ENCODE measurements around the gene SBNO1.
"Not testable (repeated sequence)": the region's sequence is repeated elsewhere in the genome, so short reads cannot be mapped to it uniquely, and the experiment has no call there.

The SBNO1 gene

DNA sequence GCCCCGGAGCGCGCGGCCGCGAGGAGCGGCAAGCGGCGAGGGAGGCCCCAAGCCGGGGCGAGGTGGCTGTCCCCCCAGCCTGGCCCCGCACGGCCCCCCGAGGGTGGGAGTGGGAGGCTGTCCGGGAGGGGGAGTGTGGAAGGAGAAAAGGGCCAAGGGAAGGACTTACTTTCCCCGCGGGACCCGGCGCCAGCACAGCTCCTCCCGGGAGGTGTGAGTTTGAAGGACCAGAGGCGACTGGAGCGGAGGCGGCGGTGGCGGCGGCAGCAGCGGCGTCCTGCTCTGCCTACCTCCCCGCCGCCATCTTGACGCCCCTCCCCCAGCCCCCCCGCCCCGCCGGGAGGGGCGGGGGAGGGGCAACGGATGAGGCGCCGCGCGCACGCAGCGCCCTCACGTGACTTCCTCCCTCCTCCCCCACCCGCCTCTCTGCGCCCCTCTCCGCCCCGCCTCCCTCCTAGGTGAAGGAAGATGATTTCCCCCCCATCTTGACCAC lies at the start of gene SBNO1:
Gene SBNO1, minus strand, starts transcription at position 316 of the 493 bp plus-strand sequence. CDS start 14,406 bp downstream, outside the sequence.
- H3K4me3 ChIP-seq (ENCODE audit: low read depth in 1 of 2, low read length in 2 of 2): peak within 1 kb of the TSS; percentile 87 to 94
- H3K36me3 ChIP-seq (ENCODE audit: control insufficient read depth in 1 of 2, insufficient read depth in 2 of 2, low read length in 2 of 2): no peaks in the 10 kb centered on the region
- H3K9me3 ChIP-seq (ENCODE audit: control insufficient read depth in 1 of 2, low read length in 2 of 2): no peaks in the 10 kb centered on the region
- H3K4me1 ChIP-seq (ENCODE audit: control insufficient read depth in 1 of 2, insufficient read depth in 2 of 2, low read length in 2 of 2): peaks cover 6 to 12% of the 10 kb centered on the region in 2 donors
- H3K27ac ChIP-seq (ENCODE audit: low read depth, low read length): peak within 1 kb of the TSS; percentile 96
- no peaks in the 10 kb centered on the region for H3K27me3 ChIP-seq (ENCODE audit: control insufficient read depth in 1 of 2, insufficient read depth in 2 of 2, low read length in 2 of 2)
- H3K9ac ChIP-seq (ENCODE audit: low read depth in 1 of 2, low read length in 2 of 2): peak within 1 kb of the TSS; percentile 84 to 93

DNA sequence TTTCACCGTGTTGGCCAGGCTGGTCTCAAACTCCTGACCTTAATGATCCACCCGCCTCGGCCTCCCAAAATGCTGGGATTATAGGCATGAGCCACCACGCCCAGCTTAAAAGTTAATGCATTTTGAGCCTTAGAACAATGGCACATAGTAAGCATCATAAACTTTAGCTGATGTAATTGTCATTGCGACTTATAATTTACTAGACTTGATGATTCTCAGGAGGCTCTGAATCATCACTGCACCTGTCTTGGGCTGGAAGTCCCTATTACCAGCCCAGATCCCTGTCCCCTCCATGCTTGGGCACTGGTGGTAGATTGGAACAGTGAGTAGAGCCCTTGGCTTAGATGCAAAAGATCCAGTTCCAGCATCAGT lies 45.4 kb upstream of the SBNO1 start:
- H3K27me3 ChIP-seq (ENCODE audit: control insufficient read depth in 1 of 2, insufficient read depth in 2 of 2, low read length in 2 of 2): no peaks in the 10 kb centered on the region
- H3K36me3 ChIP-seq (ENCODE audit: control insufficient read depth in 1 of 2, insufficient read depth in 2 of 2, low read length in 2 of 2): peaks cover 0 to 28% of the 10 kb centered on the region in 2 donors
- H3K4me1 ChIP-seq (ENCODE audit: control insufficient read depth in 1 of 2, insufficient read depth in 2 of 2, low read length in 2 of 2): no peaks in the 10 kb centered on the region
- H3K9ac ChIP-seq (ENCODE audit: low read depth in 1 of 2, low read length in 2 of 2): no peak overlapping the region
- H3K9me3 ChIP-seq (ENCODE audit: control insufficient read depth in 1 of 2, low read length in 2 of 2): no peaks in the 10 kb centered on the region
- H3K4me3 ChIP-seq (ENCODE audit: low read depth in 1 of 2, low read length in 2 of 2): no peak overlapping the region
- H3K27ac ChIP-seq (ENCODE audit: low read depth, low read length): no peak overlapping the region

DNA sequence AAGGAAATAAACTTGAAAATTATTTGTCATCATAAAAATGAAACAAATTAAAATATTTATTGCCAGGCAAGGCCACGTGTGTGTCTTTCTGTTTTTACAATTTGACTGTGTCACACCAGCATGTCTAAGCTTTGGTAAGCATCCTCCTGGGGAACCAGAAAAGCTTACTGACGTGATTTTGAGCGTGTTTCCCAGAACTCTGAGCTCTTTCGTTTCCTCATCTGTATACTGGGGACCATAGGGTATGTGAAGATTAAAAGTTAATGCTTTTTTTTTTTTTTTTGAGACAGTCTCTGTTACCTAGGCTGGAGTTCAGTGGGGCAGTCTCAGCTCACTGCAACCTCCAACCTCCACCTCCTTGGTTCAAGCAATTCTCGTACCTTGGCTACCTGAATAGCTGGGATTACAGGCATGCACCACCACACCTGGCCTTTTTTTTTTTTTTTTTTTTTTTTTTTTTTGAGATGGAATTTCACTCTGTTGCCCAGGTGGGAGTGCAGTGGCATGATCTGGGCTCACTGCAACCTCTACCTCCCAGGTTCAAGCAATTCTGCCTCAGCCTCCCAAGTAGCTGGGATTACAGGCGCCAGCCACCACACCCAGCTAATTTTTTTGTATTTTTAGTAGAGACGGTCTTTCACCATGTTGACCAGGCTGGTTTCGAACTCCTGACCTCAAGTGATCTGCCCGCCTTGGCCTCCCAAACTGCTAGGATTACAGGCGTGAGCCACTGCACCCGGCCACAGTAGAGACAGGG lies 44.8 kb upstream of the SBNO1 start:
- not testable (repeated sequence) for H3K4me3 ChIP-seq (ENCODE audit: low read depth in 1 of 2, low read length in 2 of 2); H3K9me3 ChIP-seq (ENCODE audit: control insufficient read depth in 1 of 2, low read length in 2 of 2); H3K9ac ChIP-seq (ENCODE audit: low read depth in 1 of 2, low read length in 2 of 2); H3K27me3 ChIP-seq (ENCODE audit: control insufficient read depth in 1 of 2, insufficient read depth in 2 of 2, low read length in 2 of 2); H3K4me1 ChIP-seq (ENCODE audit: control insufficient read depth in 1 of 2, insufficient read depth in 2 of 2, low read length in 2 of 2); H3K27ac ChIP-seq (ENCODE audit: low read depth, low read length)
- peaks cover 1 to 34% of the 10 kb centered on the region in 2 donors for H3K36me3 ChIP-seq (ENCODE audit: control insufficient read depth in 1 of 2, insufficient read depth in 2 of 2, low read length in 2 of 2)

DNA sequence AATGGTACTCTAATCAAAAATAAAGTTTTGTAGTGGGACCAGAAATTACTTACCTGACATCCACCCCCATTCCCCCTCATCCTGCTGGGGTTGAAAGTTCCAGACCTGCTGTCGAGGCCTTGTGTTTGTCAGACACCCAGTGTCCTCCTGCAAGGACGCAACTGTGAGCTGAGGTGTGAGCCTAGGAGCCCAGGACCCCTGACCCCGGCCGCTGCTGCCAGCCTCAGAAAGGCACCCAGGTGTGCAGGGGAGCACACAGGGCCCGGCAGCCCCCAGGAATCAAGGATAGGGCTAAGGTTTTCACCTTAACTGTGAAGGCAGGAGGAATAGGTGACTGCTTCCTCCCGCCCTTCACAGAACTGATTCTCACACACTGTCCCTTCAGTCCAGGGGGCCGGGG lies 44.0 kb upstream of the SBNO1 start:
- not testable (repeated sequence) for H3K4me1 ChIP-seq (ENCODE audit: control insufficient read depth in 1 of 2, insufficient read depth in 2 of 2, low read length in 2 of 2); H3K9ac ChIP-seq (ENCODE audit: low read depth in 1 of 2, low read length in 2 of 2); H3K27ac ChIP-seq (ENCODE audit: low read depth, low read length); H3K9me3 ChIP-seq (ENCODE audit: control insufficient read depth in 1 of 2, low read length in 2 of 2); H3K4me3 ChIP-seq (ENCODE audit: low read depth in 1 of 2, low read length in 2 of 2); H3K27me3 ChIP-seq (ENCODE audit: control insufficient read depth in 1 of 2, insufficient read depth in 2 of 2, low read length in 2 of 2)
- H3K36me3 ChIP-seq (ENCODE audit: control insufficient read depth in 1 of 2, insufficient read depth in 2 of 2, low read length in 2 of 2): peaks cover 10 to 42% of the 10 kb centered on the region in 2 donors

DNA sequence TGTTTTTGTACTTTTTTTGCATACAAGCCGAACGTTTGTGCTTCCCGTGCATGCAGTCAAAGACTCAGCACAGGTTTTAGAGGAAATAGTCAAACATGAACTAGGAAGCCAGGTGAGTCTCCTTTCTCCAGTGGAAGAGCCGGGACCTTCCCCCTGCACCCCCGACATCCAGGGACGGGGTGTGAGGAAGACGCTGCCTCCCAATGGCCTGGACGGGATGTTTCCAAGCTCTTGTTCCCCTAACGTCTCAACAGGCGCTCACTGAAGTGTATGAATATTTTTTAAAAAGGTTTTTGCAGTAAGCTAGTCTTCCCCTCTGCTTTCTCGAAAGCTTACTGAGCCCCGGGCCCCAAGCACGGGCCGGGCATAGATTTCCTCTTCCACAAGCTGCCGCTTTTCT lies 43.3 kb upstream of the SBNO1 start:
- not testable (repeated sequence) for H3K9ac ChIP-seq (ENCODE audit: low read depth in 1 of 2, low read length in 2 of 2); H3K4me3 ChIP-seq (ENCODE audit: low read depth in 1 of 2, low read length in 2 of 2); H3K9me3 ChIP-seq (ENCODE audit: control insufficient read depth in 1 of 2, low read length in 2 of 2); H3K27ac ChIP-seq (ENCODE audit: low read depth, low read length); H3K27me3 ChIP-seq (ENCODE audit: control insufficient read depth in 1 of 2, insufficient read depth in 2 of 2, low read length in 2 of 2); H3K4me1 ChIP-seq (ENCODE audit: control insufficient read depth in 1 of 2, insufficient read depth in 2 of 2, low read length in 2 of 2)
- H3K36me3 ChIP-seq (ENCODE audit: control insufficient read depth in 1 of 2, insufficient read depth in 2 of 2, low read length in 2 of 2): peaks cover 17 to 49% of the 10 kb centered on the region in 2 donors

DNA sequence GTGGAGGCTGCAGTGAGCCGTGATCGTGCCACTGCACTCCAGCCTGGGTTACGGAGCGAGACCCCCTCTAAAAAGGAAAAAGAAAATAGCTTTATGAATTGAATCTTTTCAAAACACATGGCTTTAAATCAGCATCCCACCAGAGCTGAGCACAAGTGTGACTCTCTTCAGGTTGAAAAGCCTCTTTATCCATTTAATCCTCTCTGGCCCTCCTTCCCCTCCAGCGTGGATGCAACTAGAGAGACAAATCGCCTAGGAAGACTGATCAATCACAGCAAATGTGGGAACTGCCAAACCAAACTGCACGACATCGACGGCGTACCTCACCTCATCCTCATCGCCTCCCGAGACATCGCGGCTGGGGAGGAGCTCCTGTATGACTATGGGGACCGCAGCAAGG lies 42.6 kb upstream of the SBNO1 start:
- not testable (repeated sequence) for H3K9me3 ChIP-seq (ENCODE audit: control insufficient read depth in 1 of 2, low read length in 2 of 2); H3K27ac ChIP-seq (ENCODE audit: low read depth, low read length); H3K27me3 ChIP-seq (ENCODE audit: control insufficient read depth in 1 of 2, insufficient read depth in 2 of 2, low read length in 2 of 2); H3K4me3 ChIP-seq (ENCODE audit: low read depth in 1 of 2, low read length in 2 of 2); H3K4me1 ChIP-seq (ENCODE audit: control insufficient read depth in 1 of 2, insufficient read depth in 2 of 2, low read length in 2 of 2); H3K9ac ChIP-seq (ENCODE audit: low read depth in 1 of 2, low read length in 2 of 2)
- H3K36me3 ChIP-seq (ENCODE audit: control insufficient read depth in 1 of 2, insufficient read depth in 2 of 2, low read length in 2 of 2): peaks cover 22 to 56% of the 10 kb centered on the region in 2 donors

DNA sequence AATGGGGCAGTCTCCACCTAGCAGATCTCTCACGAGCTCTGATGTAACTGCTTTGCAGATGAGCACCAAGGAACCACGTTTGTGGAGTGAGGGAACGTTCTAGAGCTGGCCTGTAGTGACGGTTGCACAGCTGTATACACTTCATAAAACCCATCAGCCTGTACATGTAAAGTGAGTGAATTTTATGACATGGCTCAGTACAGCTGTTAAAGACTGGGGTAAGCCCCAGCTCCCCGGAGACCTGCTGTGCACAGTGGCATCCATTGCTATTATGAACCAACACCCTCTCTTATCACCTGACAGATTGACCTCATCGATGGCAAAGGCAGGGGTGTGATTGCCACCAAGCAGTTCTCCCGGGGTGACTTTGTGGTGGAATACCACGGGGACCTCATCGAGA lies 39.9 kb upstream of the SBNO1 start:
- Histone ChIP-seq H3K27me3 (ENCODE audit: control insufficient read depth in 1 of 2, insufficient read depth in 2 of 2, low read length in 2 of 2) (no peaks in the 10 kb centered on the region), H3K36me3 (ENCODE audit: control insufficient read depth in 1 of 2, insufficient read depth in 2 of 2, low read length in 2 of 2) (peaks cover 25 to 56% of the 10 kb centered on the region in 2 donors), H3K4me1 (ENCODE audit: control insufficient read depth in 1 of 2, insufficient read depth in 2 of 2, low read length in 2 of 2) (peaks cover 0 to 2% of the 10 kb centered on the region in 2 donors), H3K4me3 (ENCODE audit: low read depth in 1 of 2, low read length in 2 of 2) (no peak overlapping the region), H3K27ac (ENCODE audit: low read depth, low read length) (no peak overlapping the region), H3K9me3 (ENCODE audit: control insufficient read depth in 1 of 2, low read length in 2 of 2) (no peaks in the 10 kb centered on the region), H3K9ac (ENCODE audit: low read depth in 1 of 2, low read length in 2 of 2) (no peak overlapping the region)

DNA sequence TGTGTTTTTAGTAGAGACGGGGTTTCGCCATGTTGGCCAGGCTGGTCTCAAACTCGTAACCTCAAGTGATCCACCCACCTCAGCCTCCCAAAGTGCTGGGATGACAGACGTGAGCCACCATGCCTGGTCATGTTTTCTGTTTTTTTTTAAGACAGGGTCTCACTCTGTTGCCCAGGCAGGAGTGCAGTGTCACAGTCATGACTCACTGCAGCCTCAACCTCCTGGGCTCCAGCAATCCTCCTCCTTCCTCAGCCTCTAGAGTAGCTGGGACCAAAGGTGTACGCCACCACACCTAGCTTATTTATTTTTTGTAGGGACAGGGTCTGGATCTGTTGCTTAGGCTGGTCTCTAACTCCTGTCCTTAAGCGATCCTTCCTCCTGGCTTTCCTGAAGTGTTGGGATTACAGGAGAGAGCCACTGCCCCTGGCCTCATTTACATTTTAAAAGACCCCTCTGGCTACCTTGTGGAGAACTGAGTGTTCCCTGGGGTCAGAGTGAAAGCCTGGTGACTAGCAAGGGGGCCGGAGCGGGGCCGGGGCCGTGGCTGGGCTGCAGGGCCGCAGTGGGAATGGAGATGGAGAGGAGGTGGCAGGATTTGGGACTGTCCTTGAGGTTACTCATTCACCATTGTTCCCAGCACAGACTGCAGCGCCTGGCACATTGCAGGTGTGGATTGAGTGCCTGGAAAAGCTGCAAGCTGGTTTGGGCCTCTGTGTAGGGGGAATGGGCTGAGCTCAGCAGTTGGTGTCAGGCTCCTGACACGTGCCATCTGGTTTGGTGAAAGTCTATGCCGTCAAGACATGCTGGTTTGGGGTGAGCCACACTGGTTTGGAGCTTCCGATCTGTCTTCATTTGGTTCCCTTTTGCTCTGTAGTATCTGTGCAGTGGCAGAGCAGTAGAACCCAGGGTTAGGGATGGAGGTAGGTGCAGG lies 37.4 kb upstream of the SBNO1 start:
- H3K36me3 ChIP-seq (ENCODE audit: control insufficient read depth in 1 of 2, insufficient read depth in 2 of 2, low read length in 2 of 2): peaks cover 29 to 64% of the 10 kb centered on the region in 2 donors
- H3K27me3 ChIP-seq (ENCODE audit: control insufficient read depth in 1 of 2, insufficient read depth in 2 of 2, low read length in 2 of 2): no peaks in the 10 kb centered on the region
- H3K9me3 ChIP-seq (ENCODE audit: control insufficient read depth in 1 of 2, low read length in 2 of 2): no peaks in the 10 kb centered on the region
- no peak overlapping the region for H3K4me3 ChIP-seq (ENCODE audit: low read depth in 1 of 2, low read length in 2 of 2)
- H3K27ac ChIP-seq (ENCODE audit: low read depth, low read length): no peak overlapping the region
- H3K9ac ChIP-seq (ENCODE audit: low read depth in 1 of 2, low read length in 2 of 2): no peak overlapping the region
- H3K4me1 ChIP-seq (ENCODE audit: control insufficient read depth in 1 of 2, insufficient read depth in 2 of 2, low read length in 2 of 2): peaks cover 0 to 2% of the 10 kb centered on the region in 2 donors

DNA sequence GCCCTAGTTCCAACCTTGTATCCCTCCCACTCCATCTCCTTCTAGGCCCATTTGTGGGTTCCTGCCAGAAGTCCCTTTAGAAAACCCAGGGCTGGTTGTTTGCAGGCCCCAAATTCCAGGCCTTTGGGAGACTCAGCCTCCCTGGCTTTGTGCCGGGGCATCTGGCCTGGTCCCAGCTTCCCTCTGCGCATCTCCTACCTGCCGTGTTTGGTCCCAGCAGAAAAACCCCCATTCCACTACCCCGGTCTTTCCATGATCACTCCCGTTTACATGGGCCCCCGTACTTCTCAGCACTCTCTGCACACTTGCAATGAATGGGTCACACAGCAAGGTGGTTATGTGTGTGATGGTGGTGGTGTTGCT lies 34.6 kb upstream of the SBNO1 start:
- Histone ChIP-seq H3K9me3 (ENCODE audit: control insufficient read depth in 1 of 2, low read length in 2 of 2) (no peaks in the 10 kb centered on the region), H3K27ac (ENCODE audit: low read depth, low read length) (no peak overlapping the region), H3K27me3 (ENCODE audit: control insufficient read depth in 1 of 2, insufficient read depth in 2 of 2, low read length in 2 of 2) (no peaks in the 10 kb centered on the region), H3K4me1 (ENCODE audit: control insufficient read depth in 1 of 2, insufficient read depth in 2 of 2, low read length in 2 of 2) (peaks cover 0 to 2% of the 10 kb centered on the region in 2 donors), H3K36me3 (ENCODE audit: control insufficient read depth in 1 of 2, insufficient read depth in 2 of 2, low read length in 2 of 2) (peaks cover 46 to 64% of the 10 kb centered on the region in 2 donors), H3K4me3 (ENCODE audit: low read depth in 1 of 2, low read length in 2 of 2) (no peak overlapping the region), H3K9ac (ENCODE audit: low read depth in 1 of 2, low read length in 2 of 2) (no peak overlapping the region)
